NCI-H2196 treated with DMSO at 0.1 percent for 48 hours (cell line): ENCODE data around the gene DYNC1I2.
A peak's percentile ranks its signal among the peaks of the same experiment; 100 is the strongest.
"Not testable (repeated sequence)": the region's sequence is repeated elsewhere in the genome, so short reads cannot be mapped to it uniquely, and the experiment has no call there.

Source experiments
- DNase-seq: peaks from one replicate; lab custom pipeline; 2025; ENCODE audit not compliant: unreplicated experiment; lab: John Stamatoyannopoulos, UW

The DYNC1I2 gene

DNA sequence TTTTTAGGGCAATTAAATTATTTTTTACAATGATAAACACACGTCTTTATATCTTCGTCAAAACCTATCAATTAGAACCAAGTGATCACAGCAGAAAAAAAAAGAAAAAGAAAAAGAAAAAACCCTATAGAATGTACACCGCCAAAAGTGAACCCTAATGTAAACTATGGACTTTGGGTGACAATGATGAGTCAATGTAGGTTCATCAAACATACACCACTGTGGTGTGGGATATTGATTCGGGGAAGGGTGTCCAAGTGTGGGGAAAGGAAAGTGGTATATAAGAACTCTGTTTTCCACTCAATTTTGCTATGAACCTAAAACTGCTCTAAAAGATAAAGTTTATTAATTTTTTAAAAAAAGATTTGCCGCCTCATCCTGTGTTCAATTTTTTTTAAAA, 85.1 kb downstream of the DYNC1I2 start:
- DNase-seq = no peak

DNA sequence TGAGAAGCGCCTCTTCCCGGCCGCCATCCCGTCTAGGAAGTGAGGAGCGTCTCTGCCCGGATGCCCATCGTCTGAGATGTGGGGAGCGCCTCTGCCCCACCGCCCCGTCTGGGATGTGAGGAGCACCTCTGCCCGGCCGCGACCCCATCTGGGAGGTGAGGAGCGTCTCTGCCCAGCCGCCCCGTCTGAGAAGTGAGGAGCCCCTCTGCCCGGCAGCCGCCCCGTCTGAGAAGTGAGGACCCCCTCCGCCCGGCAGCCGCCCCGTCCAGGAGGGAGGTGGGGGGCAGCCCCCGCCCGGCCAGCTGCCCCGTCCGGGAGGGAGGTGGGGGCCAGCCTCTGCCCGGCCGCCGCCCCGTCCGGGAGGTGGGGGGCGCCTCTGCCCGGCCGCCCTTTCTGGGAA, 87.3 kb downstream of the DYNC1I2 start:
- not testable (repeated sequence) for DNase-seq

DNA sequence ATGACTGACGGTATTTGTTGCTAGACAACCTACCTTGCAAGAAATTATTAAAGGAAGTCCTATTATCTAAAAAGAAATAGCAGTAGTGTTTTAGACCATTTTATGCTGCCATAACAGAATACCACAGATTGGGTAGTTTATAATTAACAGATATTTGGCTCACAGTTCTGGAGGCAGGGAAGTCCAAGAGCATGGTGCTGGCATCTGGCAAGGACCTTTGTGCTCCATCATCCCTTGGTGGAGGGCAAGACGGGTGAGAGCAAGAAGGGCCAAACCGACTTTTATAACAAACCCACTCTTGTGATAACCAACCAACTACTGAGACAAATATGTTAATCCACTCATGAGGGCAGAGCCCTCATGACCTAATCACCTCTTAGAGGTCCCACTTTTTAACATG, 91.2 kb downstream of the DYNC1I2 start:
- no peak for DNase-seq

DNA sequence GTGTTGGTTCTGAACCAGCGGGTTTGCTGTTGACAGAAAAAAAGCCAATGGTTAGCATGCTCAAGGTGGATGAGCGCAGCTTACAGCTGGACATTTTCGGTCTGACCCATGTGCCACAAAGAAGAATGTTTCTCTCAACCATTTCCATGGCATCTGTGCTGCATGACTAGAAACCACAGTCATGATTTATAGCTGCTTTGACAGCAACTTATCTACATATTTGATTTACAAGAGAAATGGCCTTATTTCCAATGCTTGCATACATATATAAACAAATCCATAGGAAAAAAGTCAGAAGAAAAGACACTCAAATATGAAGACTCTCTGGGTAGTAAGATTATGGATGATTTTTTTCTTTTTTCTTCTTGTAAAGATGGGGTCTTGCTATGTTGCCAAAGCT, 98.2 kb downstream of the DYNC1I2 start:
- DNase-seq = no peak

DNA sequence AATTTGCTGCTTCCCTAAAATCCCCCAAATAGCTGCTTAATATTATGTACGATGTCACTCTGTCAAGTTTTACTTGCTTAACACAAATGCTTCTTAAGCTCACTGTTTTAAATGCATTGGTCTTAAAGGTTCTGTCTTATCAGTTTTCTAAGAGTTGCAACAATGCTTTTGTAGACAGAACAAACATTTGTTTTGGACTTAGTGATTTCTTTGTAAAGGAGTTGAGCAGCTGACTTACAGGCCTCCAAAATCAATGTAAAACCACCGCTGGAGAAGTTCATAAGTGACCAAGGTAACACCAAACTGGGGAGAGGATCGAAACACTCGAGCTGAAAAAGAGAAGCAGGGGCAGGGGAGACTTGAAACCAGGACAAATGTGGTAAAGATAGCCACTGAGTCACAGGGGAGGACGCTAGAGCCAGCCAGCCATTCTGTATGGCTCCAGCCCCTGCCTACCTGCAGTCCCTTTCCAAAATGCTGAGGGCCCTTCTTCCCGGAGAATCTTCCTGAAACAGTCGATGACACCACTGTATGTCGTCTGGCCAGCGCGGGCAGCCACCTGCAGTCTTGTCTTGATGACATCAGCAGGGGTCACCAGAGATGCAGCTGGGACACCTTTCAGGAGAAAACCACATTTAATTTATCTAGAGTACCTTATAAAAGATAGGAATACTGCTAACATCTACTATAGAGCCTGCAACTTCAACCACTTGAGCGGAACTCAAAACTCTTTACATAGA, 100.2 kb downstream of the DYNC1I2 start:
- DNase-seq = no peak

DNA sequence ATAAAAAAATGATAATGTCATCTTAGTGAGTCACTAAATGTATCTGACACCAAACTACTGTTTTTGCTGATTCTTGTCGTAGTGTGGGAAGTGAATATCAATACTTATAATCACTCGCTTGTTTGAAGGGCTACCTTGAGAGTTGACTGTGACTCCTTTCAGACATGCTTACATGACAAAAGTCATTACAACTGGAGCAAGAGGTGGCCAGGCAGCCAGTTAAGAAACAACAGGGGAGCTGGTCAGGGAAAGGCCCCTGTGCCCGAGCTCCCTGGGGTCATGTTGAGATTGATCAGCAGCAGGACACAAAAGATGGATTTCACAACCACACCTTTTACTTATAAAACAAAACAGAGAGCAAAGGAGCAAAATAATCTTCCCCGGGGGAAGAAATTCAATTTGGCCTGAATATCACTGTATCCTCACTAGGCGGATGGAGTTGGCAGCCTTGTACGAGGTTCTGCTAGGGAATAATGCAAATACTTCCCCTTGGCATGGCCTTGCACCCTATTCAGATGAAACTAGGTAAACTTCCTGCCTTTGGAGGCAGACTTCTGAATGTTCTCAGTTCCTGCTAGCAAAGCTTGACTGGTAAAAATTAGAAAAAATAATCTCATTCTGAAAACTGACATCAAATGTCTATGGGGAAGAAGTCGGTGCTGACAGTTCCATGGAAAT, 101.2 kb downstream of the DYNC1I2 start:
- DNase-seq = peak; percentile 35

DNA sequence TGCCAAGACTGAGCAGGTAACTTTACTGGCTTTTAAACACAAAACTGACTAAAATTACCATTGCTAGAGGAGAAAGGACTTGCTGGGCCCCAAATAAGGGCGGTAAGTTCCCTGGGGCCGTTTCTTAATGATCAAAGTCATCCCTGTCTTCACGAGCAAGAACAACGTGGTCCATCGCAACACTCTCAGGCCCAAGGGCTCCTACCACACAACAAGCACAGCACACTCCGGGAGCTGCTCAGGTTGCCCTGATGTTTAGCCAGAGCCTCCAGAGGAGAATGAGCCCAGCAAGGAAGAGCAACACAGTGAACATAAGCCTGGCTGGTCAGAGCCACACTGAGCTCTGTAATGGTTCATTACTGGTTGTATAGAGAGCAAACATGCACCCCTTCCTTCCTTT, 102.7 kb downstream of the DYNC1I2 start:
- DNase-seq = no peak

DNA sequence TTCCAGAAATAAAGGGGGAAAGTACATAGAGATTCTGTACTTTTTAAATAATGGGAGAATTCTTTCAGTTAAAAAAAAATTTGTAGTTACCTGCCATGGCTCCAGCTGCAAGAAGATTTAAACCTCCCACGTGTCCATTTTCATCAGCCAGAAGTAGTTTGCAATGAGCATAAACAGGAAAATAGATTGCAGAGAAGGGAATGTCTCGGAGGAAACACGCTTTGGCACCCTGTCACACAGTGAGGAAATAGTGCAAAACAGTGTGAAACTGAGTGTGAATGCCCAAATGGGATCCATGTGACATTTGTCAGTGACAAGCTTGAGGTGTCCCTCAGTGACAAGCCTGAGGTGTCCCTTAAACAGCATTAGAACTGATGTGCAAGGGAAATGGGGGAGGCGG, 104.1 kb downstream of the DYNC1I2 start:
- DNase-seq = no peak

DNA sequence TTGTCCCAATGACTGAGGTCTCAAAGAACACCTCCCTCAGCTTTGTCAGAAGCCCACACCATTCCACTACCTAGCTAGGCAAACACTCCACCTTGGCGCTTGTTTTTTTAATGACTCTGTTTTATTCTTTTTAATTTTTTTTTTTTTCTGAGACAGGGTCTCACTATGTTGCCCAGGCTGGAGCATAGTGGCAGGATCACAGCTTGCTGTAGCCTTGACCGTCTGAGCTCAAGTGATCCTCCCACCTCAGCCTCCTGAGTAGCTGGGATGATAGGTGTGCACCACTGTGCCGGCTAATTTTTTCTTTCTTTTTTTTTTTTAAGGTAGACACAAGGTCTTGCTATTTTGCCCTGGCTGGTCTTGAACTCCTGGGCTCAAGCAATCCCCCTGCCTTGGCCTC, 104.9 kb downstream of the DYNC1I2 start:
- no peak for DNase-seq

DNA sequence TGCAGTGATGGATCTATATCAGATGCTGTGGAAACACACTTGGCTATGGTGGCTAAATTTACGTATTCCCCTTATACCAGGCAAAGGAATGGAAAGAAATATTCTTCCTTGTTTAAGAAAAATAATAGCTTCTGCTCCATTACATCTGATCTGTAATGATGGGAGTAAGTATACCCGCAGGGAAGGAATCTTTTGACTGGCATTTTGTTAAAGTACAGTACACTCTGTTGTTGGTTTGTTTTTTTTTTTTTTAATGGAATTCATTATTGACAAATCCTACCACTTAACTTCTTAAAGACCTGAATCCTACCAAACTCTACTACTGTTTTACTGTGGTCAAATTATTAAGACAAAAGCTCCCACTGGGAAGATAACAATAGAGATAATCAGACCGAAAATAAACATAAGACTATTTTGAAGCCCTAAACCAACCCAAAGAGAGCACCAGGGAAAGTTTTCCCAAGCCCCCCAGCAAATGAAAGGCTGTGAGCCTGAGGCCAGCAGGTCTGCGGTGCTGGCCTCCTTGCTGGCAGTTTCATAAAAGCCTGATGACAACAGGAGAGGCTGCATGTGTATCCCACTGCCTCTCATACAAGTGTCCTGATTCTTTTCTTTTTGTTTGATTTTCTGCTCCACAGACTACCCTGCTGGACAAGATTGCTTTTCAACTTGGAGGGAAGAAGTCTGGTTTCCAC, 105.8 kb downstream of the DYNC1I2 start:
- DNase-seq = no peak

DNA sequence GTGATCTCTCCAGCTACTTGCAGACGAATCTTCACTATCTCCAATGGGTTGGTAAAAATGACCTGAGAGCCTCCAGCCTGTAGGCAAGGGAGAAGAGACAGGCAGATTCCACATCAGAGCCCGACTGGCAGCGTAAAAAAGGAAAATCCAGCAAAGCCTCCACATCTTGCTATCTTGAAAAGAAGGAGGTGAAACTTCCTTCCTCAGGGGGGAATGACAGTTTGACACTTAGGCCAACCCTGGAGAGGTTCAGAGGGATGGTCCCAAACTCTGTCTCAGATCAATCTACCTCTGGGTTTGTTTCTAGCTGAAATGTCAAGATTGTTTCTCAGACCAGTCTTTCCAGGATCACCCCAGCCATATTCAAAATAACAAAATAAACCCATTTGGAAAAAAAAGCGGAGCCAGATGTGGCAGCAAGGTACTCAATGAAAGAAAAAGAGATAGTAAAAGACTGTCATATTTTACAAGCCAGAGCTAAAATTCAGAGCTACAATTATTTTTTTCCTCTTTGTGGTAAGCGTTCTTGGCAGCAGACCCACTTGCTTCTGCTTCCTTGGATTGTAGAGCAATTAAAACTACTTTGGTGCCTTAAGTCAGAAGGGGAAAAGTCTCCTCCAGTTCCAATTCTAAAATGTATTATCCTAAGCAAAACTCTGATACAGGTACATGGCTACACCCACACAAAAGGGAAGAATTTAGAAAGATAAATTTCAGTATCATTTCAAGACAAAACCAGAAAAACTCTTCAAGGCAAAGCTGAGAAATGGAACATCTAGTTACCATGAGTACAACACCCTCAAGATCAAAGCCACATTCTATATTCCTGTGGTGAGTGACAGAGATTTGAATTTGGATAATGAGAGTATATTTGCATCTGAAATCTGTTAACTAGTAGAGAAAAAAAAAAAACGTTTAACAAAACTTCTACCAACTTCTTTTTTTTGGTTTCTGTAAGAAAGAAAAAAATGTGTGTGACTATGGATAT, 106.7 kb downstream of the DYNC1I2 start:
- no peak for DNase-seq

DNA sequence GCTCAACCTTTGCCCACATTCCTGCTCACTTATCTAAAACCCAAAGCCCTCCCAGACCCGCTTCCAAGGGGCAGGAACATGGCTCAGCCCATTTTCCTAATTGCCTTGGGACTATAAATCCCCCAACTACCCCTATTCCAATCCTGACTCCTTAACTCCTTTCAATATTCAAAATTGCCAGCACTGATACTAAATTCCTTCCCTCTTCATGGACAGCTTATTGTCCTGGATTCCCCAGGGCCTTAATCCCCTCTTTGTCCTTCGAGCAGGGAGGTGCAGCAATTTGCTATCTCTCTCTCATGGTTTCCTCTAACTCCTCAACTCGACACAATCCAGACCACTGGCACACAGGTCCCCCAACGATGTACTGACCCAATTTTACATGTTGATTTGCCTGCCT, 107.6 kb downstream of the DYNC1I2 start:
- DNase-seq = no peak
